NCI-H1092 (cell line): ENCODE data around the gene EPB41L2.

Experiments used
- DNase-seq: peaks from one replicate; lab custom pipeline; 2025; lab: John Stamatoyannopoulos, UW

EPB41L2 gene

GRCh38 chr6:130978180-130978579, 84.9 kb downstream of the EPB41L2 start:
- DNase-seq = no peak

- no peak for DNase-seq
These were observed 87.7 kb downstream of the EPB41L2 start for GRCh38 chr6:130975325-130975724.

- DNase-seq = no peak
These were observed 89.3 kb downstream of the EPB41L2 start for GRCh38 chr6:130973521-130974277.

- no peak for DNase-seq
These were observed 91.5 kb downstream of the EPB41L2 start for GRCh38 chr6:130971504-130971903.

GRCh38 chr6:130970839-130971410, 92.1 kb downstream of the EPB41L2 start:
- DNase-seq = no peak

GRCh38 chr6:130969791-130970491, 93.1 kb downstream of the EPB41L2 start:
- no peak for DNase-seq

GRCh38 chr6:130969166-130969565, 93.9 kb downstream of the EPB41L2 start:
- no peak for DNase-seq

GRCh38 chr6:130968476-130968875, 94.6 kb downstream of the EPB41L2 start:
- no peak for DNase-seq

GRCh38 chr6:130967502-130968445, 95.3 kb downstream of the EPB41L2 start:
- DNase-seq = no peak

- DNase-seq = no peak
These were observed 96.6 kb downstream of the EPB41L2 start for GRCh38 chr6:130966344-130966980.

GRCh38 chr6:130965656-130966055, 97.4 kb downstream of the EPB41L2 start:
- DNase-seq = no peak

- no peak for DNase-seq
These were observed 98.0 kb downstream of the EPB41L2 start for GRCh38 chr6:130964808-130965604.

GRCh38 chr6:130964289-130964688, 98.8 kb downstream of the EPB41L2 start:
- no peak for DNase-seq

- DNase-seq = no peak
These were observed 100.1 kb downstream of the EPB41L2 start for GRCh38 chr6:130962966-130963365.

GRCh38 chr6:130961148-130961547, 101.9 kb downstream of the EPB41L2 start:
- DNase-seq = no peak

GRCh38 chr6:130959951-130960350, 103.1 kb downstream of the EPB41L2 start:
- DNase-seq = no peak

GRCh38 chr6:130958468-130958867, 104.6 kb downstream of the EPB41L2 start:
- no peak for DNase-seq

GRCh38 chr6:130955755-130956154, 107.3 kb downstream of the EPB41L2 start:
- DNase-seq = no peak

GRCh38 chr6:130949553-130949952, 113.5 kb downstream of the EPB41L2 start:
- DNase-seq = no peak

- DNase-seq = no peak
These were observed 115.6 kb downstream of the EPB41L2 start for GRCh38 chr6:130947464-130947863.

- DNase-seq = no peak
These were observed 117.0 kb downstream of the EPB41L2 start for GRCh38 chr6:130946076-130946475.
